H1 (cell line): ENCODE measurements around the gene KNDC1. TPM values are rescaled to one million over a fixed set of nuclear protein-coding genes. Genes with fewer than 3 reads are reported as not detected.
"Not testable (repeated sequence)": the region's sequence is repeated elsewhere in the genome, so short reads cannot be mapped to it uniquely, and the experiment has no call there.

Experiments
- CTCF ChIA-PET: fragments of 300-600 bp; sonication (Branson Sonifier 250); formaldehyde crosslinking; loops from one replicate; lab custom pipeline; 2021; ENCODE audit not compliant: partially characterized antibody; lab: Charles Lee
- POLR2A ChIA-PET: fragments of 300-600 bp; sonication (Branson Sonifier 250); formaldehyde crosslinking; loops from one replicate; lab custom pipeline; 2021; ENCODE audit warnings: inconsistent platforms; ENCODE audit not compliant: partially characterized antibody; lab: Charles Lee
- DNase-seq, 2 experiments: peaks; one replicate each; pipeline versions ENCODE4 v3.0.0 to v3.0.0-alpha.2; 2010 to 2022; ENCODE audit warnings: low spot score in 2 of 2, low read depth in 1 of 2, mixed read lengths in 1 of 2
- FAIRE-seq: peaks from 2 replicates; lab custom pipeline; 2011; peaks lifted over from hg19 to GRCh38; lab: Jason Lieb, UNC
- H2AFZ ChIP-seq: 2 replicates; pipeline ENCODE4 v1.8.1; 2012; ENCODE audit warnings: low read length, inconsistent platforms
- H2AK5ac ChIP-seq: 2 replicates; pipeline ENCODE4 v1.6.1; 2013; ENCODE audit warnings: low read depth, low read length
- H2BK120ac ChIP-seq: replicated peaks from 2 replicates; pipeline ENCODE3; 2013; ENCODE audit warnings: low read depth, low read length, inconsistent platforms
- H2BK12ac ChIP-seq: 2 replicates; pipeline ENCODE4 v1.6.1; 2013; ENCODE audit warnings: low read depth, low read length
- H2BK15ac ChIP-seq: 2 replicates; pipeline ENCODE4 v1.6.1; 2013; ENCODE audit warnings: low read length
- H2BK20ac ChIP-seq: 2 replicates; pipeline ENCODE4 v1.6.1; 2013; ENCODE audit warnings: low read length
- H2BK5ac ChIP-seq: 2 replicates; pipeline ENCODE4 v1.6.1; 2013; ENCODE audit warnings: low read depth, low read length
- H3K14ac ChIP-seq: 2 replicates; pipeline ENCODE4 v1.6.1; 2013; ENCODE audit warnings: inconsistent platforms; ENCODE audit not compliant: insufficient read length
- H3K18ac ChIP-seq: 2 replicates; pipeline ENCODE4 v1.6.1; 2013; ENCODE audit warnings: low read length; ENCODE audit errors: extremely low read depth
- H3K23ac ChIP-seq: 2 replicates; pipeline ENCODE4 v1.6.1; 2013; ENCODE audit warnings: inconsistent platforms; ENCODE audit not compliant: insufficient read length
- H3K23me2 ChIP-seq: 2 replicates; pipeline ENCODE4 v1.6.1; 2013; ENCODE audit warnings: low read depth, low read length
- H3K27ac ChIP-seq: 2 replicates; pipeline ENCODE4 v1.6.1; 2011; ENCODE audit warnings: low read depth, low read length, inconsistent platforms
- H3K27me3 ChIP-seq, 4 experiments: replicated peaks in 1 of 4; 1 replicate in 1 of 4; 2 replicates in 3 of 4; pipeline versions ENCODE4 v1.6.1 to v1.8.1; 2011 to 2013; ENCODE audit warnings: low read length in 3 of 4, mild to moderate bottlenecking in 3 of 4, inconsistent platforms in 2 of 4, mixed read lengths in 2 of 4, moderate library complexity in 1 of 4; ENCODE audit not compliant: control insufficient read depth in 3 of 4, insufficient read depth in 3 of 4; ENCODE audit errors: extremely low read depth in 1 of 4
- H3K36me3 ChIP-seq, 4 experiments: 2 replicates each; pipeline versions ENCODE4 v1.6.1 to v1.8.1; 2011 to 2013; ENCODE audit warnings: mild to moderate bottlenecking in 4 of 4, low read length in 3 of 4, moderate library complexity in 2 of 4, control low read depth in 1 of 4, inconsistent platforms in 1 of 4; ENCODE audit not compliant: insufficient read depth in 4 of 4, control insufficient read depth in 2 of 4
- H3K4ac ChIP-seq: replicated peaks from 2 replicates; pipeline ENCODE3; 2013; ENCODE audit warnings: low read length, low read depth, mixed read lengths, inconsistent platforms; ENCODE audit not compliant: insufficient read length
- H3K4me1 ChIP-seq, 4 experiments: replicated peaks in 1 of 4; 1 replicate in 1 of 4; 2 replicates in 3 of 4; pipeline versions ENCODE4 v1.6.1 to v1.8.1; 2011 to 2013; ENCODE audit warnings: low read length in 3 of 4, inconsistent platforms in 2 of 4, mixed read lengths in 1 of 4; ENCODE audit not compliant: insufficient read depth in 4 of 4, control insufficient read depth in 3 of 4
- H3K4me2 ChIP-seq, 2 experiments: 2 replicates each; pipeline versions ENCODE4 v1.6.1 to v1.8.1; 2011 to 2013; ENCODE audit warnings: low read depth in 2 of 2, low read length in 2 of 2, control low read depth in 1 of 2, inconsistent platforms in 1 of 2, mild to moderate bottlenecking in 1 of 2; ENCODE audit not compliant: insufficient read depth in 1 of 2
- H3K4me3 ChIP-seq, 4 experiments: fragments of 200-600, 300-600 bp in 1 of 4; sonication (generic), shearing (Covaris generic), sonication (Bioruptor Twin) in 1 of 4; 2 replicates each; pipeline versions ENCODE4 v1.5.1 to v1.8.1; 2011 to 2016; ENCODE audit warnings: low read length in 4 of 4, low read depth in 3 of 4, control low read depth in 2 of 4, inconsistent platforms in 2 of 4, mild to moderate bottlenecking in 2 of 4, mixed read lengths in 1 of 4, moderate library complexity in 1 of 4; ENCODE audit not compliant: insufficient read depth in 2 of 4; ENCODE audit errors: extremely low read depth in 1 of 4
- H3K56ac ChIP-seq: replicated peaks from 2 replicates; pipeline ENCODE3; 2013; ENCODE audit warnings: low read depth, mild to moderate bottlenecking, mixed read lengths, low read length, inconsistent platforms; ENCODE audit not compliant: insufficient read length
- H3K79me1 ChIP-seq: 2 replicates; pipeline ENCODE4 v1.6.1; 2013; ENCODE audit warnings: low read depth, low read length, control low read depth
- H3K79me2 ChIP-seq, 2 experiments: 2 replicates each; pipeline versions ENCODE4 v1.6.1 to v1.8.1; 2012 to 2013; ENCODE audit warnings: low read length in 2 of 2, mild to moderate bottlenecking in 2 of 2, inconsistent platforms in 1 of 2; ENCODE audit not compliant: insufficient read depth in 2 of 2, control insufficient read depth in 1 of 2
- H3K9ac ChIP-seq, 4 experiments: replicated peaks in 1 of 4; 1 replicate in 1 of 4; 2 replicates in 3 of 4; pipeline versions ENCODE4 v1.6.1 to v1.8.1; 2011 to 2013; ENCODE audit warnings: low read depth in 3 of 4, low read length in 3 of 4, control low read depth in 2 of 4, mild to moderate bottlenecking in 2 of 4, moderate library complexity in 2 of 4, inconsistent platforms in 1 of 4; ENCODE audit errors: extremely low read depth in 1 of 4
- H3K9me3 ChIP-seq, 2 experiments: 2 replicates each; pipeline versions ENCODE4 v1.6.1 to v1.8.1; 2012 to 2013; ENCODE audit warnings: mild to moderate bottlenecking in 2 of 2, moderate library complexity in 2 of 2, control low read depth in 1 of 2, inconsistent platforms in 1 of 2, low read depth in 1 of 2, low read length in 1 of 2, mixed read lengths in 1 of 2; ENCODE audit not compliant: insufficient read depth in 2 of 2
- H4K20me1 ChIP-seq, 2 experiments: replicated peaks in 1 of 2; 2 replicates each; pipeline versions ENCODE3 to v1.8.1; 2011 to 2013; ENCODE audit warnings: inconsistent platforms in 2 of 2, low read length in 2 of 2, mild to moderate bottlenecking in 1 of 2; ENCODE audit not compliant: insufficient read depth in 2 of 2, control insufficient read depth in 1 of 2
- H4K5ac ChIP-seq: 2 replicates; pipeline ENCODE4 v1.6.1; 2013; ENCODE audit warnings: low read length, low read depth, mixed read lengths, inconsistent platforms; ENCODE audit not compliant: insufficient read length
- H4K8ac ChIP-seq: 2 replicates; pipeline ENCODE4 v1.8.0; 2013; ENCODE audit warnings: mild to moderate bottlenecking, moderate library complexity, low read length, inconsistent platforms; ENCODE audit not compliant: insufficient read depth; ENCODE audit errors: extremely low read depth
- H4K91ac ChIP-seq: replicated peaks from 2 replicates; pipeline ENCODE3; 2013; ENCODE audit warnings: low read length, mixed read lengths, inconsistent platforms; ENCODE audit not compliant: insufficient read length
- WGBS, 2 experiments: shearing (Covaris generic) in 1 of 2; methylation state at CpG; one replicate each; pipeline versions ENCODE4 v1.1.6 to v1.1.7; 2013 to 2015; ENCODE audit warnings: low lambda C conversion rate in 2 of 2, mixed read lengths in 2 of 2, inconsistent platforms in 1 of 2, low coverage in 1 of 2, missing lambda C conversion rate in 1 of 2; ENCODE audit not compliant: insufficient replicate concordance in 2 of 2, insufficient coverage in 1 of 2, insufficient read length in 1 of 2; ENCODE audit errors: extremely low coverage in 1 of 2, missing lambda C conversion rate in 1 of 2; 5-methylcytosine and 5-hydroxymethylcytosine counted together
- polyA plus RNA-seq, 7 experiments: library from polyadenylated mRNA; depleted of rRNA in 3 of 7; stranded (reverse) in 5 of 7; unstranded in 2 of 7; fragments of >200 nt in 5 of 7; fragments of 200-250 nt in 2 of 7; gene quantifications; 1 replicate in 5 of 7; 2 replicates in 1 of 7; 4 replicates in 1 of 7; pipeline versions ENCODE4 v1.2.1 to v1.2.3, GENCODE V29; 2011 to 2013; ENCODE audit warnings: missing spikeins in 2 of 7, mixed read lengths in 2 of 7
- total RNA-seq: library from RNA; stranded (reverse); fragmentation: NEBNext Ultra II Directional; extraction: Animal tissue kit (Norgen Biotek cat#: 25700); gene quantifications from 2 replicates; pipeline ENCODE4 v1.2.1, GENCODE V29; 2021

Gene KNDC1
- total and polyA plus RNA-seq, 2 of the 8 experiments (the other 6 are each of a cell fraction or from before 2014, with no cell fraction given), result 7.5 to 16.7 TPM

DNA sequence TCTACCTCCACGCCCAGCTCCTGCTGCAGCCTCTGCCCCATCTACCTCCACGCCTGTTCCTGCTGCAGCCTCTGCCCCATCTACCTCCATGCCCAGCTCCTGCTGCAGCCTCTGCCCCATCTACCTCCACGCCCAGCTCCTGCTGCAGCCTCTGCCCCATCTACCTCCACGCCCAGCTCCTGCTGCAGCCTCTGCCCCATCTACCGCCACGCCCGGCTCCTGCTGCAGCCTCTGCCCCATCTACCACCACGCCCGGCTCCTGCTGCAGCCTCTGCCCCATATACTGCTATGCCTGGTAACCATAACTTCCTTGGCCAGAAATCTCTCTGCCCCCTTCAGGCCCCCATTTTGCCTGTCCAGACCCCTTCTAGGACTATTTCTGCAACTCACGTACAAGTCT, 105.0 kb downstream of the KNDC1 start:
- H3K4me1 ChIP-seq, result peaks cover 0 to 11% (median 5%) of the 10 kb centered on the region in 4 experiments; a peak in 4 of 7 replicates
- H4K20me1 ChIP-seq, H2AFZ ChIP-seq, H3K79me2 ChIP-seq, H2BK5ac ChIP-seq, H3K14ac ChIP-seq, H2AK5ac ChIP-seq, H3K36me3 ChIP-seq, H2BK12ac ChIP-seq, H2BK20ac ChIP-seq, H2BK15ac ChIP-seq, H3K23me2 ChIP-seq, DNase-seq, H3K18ac ChIP-seq, H2BK120ac ChIP-seq, H4K5ac ChIP-seq, FAIRE-seq, H3K79me1 ChIP-seq, H3K4me2 ChIP-seq, H3K23ac ChIP-seq, H3K9ac ChIP-seq, H3K56ac ChIP-seq, H3K9me3 ChIP-seq, H4K8ac ChIP-seq, H4K91ac ChIP-seq, H3K27ac ChIP-seq, H3K4me3 ChIP-seq, H3K4ac ChIP-seq: not testable (repeated sequence)
- CTCF ChIA-PET, result interaction anchor here (1.9 kb wide), 1 partner anchor 122 kb away, joined by 5 read pairs; no protein-coding TSS in a partner anchor
- peaks cover 0 to 15% (median 8%) of the 10 kb centered on the region in 4 experiments; a peak in 6 of 7 replicates for H3K27me3 ChIP-seq
- WGBS, 2 experiments, result 81% methylated on average over 9 of the region's 10 CpGs; no CpG with 5 or more reads in 1 of the 2 experiments
- POLR2A ChIA-PET, result interaction anchor here (0.7 to 2.3 kb wide), 4 partner anchors 8 to 164 kb away, joined by 3 to 6 read pairs (median 3); no protein-coding TSS in a partner anchor
